ENCODE data around the gene CCNB1. TPM values are rescaled to one million over a fixed set of nuclear protein-coding genes. Genes with fewer than 3 reads are reported as not detected.
"Not testable (repeated sequence)": the region's sequence is repeated elsewhere in the genome, so short reads cannot be mapped to it uniquely, and the experiment has no call there.

The CCNB1 gene
- total RNA-seq, result 2.1 TPM
- long read RNA-seq, transcript CCNB1-201 (9 exons, 2,169 nt), result major isoform, 7 of 7 reads
- long read RNA-seq, partial matches to known transcripts, result 0 of 7 reads
- long read RNA-seq, other reads (novel, unspliced or antisense), result 0 of 7 reads

DNA sequence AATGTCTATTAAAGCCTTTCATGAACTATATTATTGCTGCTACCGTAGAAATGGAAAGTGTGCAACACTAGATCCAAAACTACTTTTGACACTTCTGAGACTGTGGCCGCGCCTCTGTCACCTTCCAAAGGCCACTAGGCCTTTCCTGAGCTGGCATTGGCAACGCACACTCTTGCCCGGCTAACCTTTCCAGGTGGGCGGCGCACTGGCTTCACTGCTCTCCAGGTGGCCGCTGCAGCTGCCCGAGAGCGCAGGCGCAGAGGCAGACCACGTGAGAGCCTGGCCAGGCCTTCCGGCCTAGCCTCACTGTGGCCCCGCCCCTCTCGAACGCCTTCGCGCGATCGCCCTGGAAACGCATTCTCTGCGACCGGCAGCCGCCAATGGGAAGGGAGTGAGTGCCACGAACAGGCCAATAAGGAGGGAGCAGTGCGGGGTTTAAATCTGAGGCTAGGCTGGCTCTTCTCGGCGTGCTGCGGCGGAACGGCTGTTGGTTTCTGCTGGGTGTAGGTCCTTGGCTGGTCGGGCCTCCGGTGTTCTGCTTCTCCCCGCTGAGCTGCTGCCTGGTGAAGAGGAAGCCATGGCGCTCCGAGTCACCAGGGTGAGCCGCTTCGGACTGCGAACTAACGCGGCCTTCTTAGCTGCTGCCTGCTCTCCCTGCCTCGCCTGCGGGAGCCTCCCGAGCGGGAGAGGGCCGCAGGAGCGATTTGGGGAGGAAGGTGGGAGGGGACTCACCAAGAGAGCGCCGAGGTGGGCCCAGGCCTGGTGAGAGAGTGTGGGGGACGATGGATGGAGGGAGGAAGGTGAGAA lies at the start of gene CCNB1:
Gene CCNB1, plus strand, starts transcription at position 465 of the 807 bp plus-strand sequence. Its CDS starts 113 bp downstream, at position 578.
- intact Hi-C loops (cut with DNase I), result loop anchor here (5.0 kb wide), 2 partner anchors 65 to 75 kb away; partner anchors contain the start of genes CDK7 and SLC30A5

DNA sequence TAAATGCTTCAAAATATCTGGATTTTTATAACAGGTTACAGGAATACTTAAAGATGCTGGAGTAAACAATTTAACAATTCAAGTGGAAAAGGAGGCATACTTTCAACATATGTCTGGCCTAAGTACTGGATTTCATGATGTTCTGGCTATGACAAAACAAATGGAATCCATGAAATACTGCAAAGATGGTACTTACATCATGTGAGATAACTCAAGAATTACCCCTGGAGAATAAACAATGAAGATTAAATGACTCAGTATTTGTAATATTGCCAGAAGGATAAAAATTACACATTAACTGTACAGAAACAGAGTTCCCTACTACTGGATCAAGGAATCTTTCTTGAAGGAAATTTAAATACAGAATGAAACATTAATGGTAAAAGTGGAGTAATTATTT lies 37.5 kb upstream of the CCNB1 start:
- intact Hi-C loops (cut with DNase I), result no loop called here
- no peak for DNase-seq (ENCODE audit: low spot score)

More for the DNA sequence above, at the start of gene CCNB1:
- peak; percentile 99 for DNase-seq (ENCODE audit: low spot score)

GRCh38 chr5:69130241-69130640 lies 36.7 kb upstream of the CCNB1 start:
- no peak for DNase-seq (ENCODE audit: low spot score)
- intact Hi-C loops (cut with DNase I), result no loop called here

GRCh38 chr5:69131304-69131703 lies 35.6 kb upstream of the CCNB1 start:
- intact Hi-C loops (cut with DNase I), result no loop called here

DNA sequence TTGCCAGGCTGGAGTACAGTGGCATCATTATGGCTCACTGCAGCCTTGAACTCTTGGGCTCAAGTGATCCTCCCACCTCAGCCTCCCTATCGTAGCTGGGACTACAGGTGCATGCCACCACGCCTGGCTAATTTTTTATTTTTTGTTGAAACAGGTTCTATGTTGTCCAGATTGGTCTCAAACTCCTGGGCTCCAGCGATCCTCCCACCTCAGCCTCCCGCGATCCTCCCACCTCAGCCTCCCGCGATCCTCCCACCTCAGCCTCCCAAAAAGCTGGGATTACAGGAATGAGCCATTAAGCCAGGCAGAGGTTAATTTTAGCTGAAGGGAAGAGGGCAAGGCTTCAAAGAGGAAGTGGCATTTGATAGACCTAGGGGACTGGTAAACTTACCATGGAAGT lies 32.8 kb upstream of the CCNB1 start:
- intact Hi-C loops (cut with DNase I), result no loop called here
- DNase-seq (ENCODE audit: low spot score), result no peak

More at GRCh38 chr5:69131304-69131703, 35.6 kb upstream of the CCNB1 start:
- DNase-seq (ENCODE audit: low spot score), result no peak

DNA sequence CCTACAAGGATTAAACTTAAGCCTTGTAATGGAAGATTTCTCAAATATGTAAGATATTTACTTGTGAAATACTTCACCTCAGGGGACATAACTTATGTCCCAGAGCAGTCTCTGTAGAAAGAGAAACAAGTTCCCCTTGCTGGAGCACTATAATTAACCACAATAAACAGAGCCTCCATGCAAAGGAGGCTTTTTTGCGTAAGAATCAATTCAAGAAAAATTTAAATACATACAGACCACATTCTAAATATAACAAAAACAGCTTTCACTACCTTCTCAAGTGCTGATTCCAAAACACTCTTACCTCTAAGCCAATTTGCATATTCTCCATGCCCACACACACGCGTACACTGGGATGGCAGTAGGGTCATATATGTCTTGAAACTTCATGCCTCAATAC lies 30.7 kb upstream of the CCNB1 start:
- intact Hi-C loops (cut with DNase I), result no loop called here
- DNase-seq (ENCODE audit: low spot score), result no peak

DNA sequence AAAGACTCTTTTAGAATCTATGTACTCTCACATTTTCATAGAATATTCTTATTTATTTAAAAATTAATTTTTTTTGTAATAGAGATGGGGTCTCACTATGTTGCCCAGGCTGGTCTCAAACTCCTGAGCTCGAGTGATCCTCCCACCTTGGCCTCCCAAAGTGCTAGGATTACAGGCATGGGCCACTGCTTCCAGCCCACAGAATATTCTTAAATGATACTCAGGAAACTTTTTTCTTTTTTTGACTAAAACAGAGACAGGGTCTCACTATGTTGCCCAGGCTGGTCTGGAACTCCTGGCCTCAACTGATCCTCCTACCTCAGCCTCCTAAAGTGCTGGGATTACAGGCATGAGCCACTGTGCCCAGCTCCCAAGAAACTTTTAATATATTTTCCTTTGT lies 29.7 kb upstream of the CCNB1 start:
- intact Hi-C loops (cut with DNase I); DNase-seq (ENCODE audit: low spot score): not testable (repeated sequence)

GRCh38 chr5:69137807-69138206 lies 29.1 kb upstream of the CCNB1 start:
- intact Hi-C loops (cut with DNase I), result no loop called here
- DNase-seq (ENCODE audit: low spot score), result no peak

DNA sequence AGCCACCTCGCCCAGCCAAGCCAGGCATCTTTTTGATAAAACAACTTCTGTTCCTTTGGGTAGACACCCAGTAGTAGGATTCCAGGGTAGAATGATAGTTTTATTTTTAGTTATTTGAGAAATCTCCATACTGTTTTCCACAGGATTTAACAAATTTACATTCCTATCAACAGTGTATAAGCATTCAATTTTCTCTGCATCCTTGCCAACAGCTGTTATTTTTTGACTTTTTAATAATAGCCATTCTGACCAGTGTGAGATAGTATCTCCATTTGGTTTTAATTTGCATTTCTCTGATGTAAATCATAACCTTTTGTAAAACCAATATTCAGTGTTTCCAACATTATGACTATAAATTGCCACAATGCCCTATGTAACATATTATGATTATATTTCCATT lies 28.2 kb upstream of the CCNB1 start:
- DNase-seq (ENCODE audit: low spot score), result no peak
- intact Hi-C loops (cut with DNase I), result no loop called here

GRCh38 chr5:69140239-69140638 lies 26.7 kb upstream of the CCNB1 start:
- intact Hi-C loops (cut with DNase I); DNase-seq (ENCODE audit: low spot score): not testable (repeated sequence)

DNA sequence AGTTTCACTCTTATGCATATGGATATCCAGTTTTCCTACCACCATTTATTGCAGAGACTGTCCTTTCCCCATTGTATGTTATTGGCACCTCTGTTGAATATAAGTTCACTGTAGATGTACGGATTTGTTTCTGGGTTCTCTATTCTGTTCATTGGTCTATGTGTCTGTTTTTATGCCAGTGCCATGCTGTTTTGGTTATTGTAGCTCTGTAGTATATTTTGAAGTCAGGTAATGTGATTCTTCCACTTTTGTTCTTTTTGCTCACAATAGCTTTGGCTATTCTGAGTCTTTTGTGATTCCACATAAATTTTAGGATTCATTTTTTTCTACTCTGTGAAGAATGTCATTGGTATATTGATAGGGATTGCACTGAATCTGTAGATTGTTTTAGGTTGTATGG lies 26.1 kb upstream of the CCNB1 start:
- intact Hi-C loops (cut with DNase I), result no loop called here
- DNase-seq (ENCODE audit: low spot score), result no peak

- intact Hi-C loops (cut with DNase I); DNase-seq (ENCODE audit: low spot score): not testable (repeated sequence)
These were observed 18.4 kb upstream of the CCNB1 start for GRCh38 chr5:69148576-69148975.

GRCh38 chr5:69148981-69149675 lies 17.8 kb upstream of the CCNB1 start:
- DNase-seq (ENCODE audit: low spot score), result no peak

DNA sequence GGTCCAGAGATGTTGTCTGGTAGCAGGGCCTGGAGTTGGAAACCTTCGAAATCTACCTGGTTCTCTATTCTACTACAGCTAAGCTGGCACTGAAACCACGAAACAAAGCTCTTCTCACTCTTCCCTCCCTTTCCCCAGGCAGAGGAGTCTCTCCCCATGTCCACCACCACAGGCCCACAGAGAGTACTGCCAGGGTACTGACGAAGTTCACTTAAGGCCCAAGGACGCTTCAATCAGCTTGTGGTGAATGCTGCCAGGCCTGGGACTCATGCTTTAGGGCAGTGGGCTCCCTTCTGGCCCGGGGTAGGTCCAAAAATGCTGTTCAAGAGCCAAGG lies 17.3 kb upstream of the CCNB1 start:
- no peak for DNase-seq (ENCODE audit: low spot score)
- intact Hi-C loops (cut with DNase I), result no loop called here

More at GRCh38 chr5:69148981-69149675, 17.8 kb upstream of the CCNB1 start:
- intact Hi-C loops (cut with DNase I), result no loop called here

DNA sequence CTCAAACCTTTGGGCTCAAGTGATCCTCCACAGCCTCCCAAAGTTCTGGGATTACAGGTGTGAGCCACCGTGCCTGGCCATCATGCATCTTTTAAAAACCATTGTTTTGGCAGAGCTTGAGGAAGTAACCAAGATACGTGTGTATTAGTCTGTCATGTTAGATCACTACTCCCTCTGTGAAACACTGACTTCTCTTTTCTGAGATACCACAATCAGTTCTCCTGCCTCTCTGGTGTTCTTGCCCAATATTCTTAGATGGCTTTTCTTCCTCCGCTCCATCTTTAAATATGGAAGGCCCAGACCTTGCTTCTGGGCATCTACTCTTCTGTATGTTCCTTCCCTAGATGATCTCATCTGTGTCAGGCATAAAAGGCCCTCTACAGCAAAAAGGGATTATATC lies 14.2 kb upstream of the CCNB1 start:
- intact Hi-C loops (cut with DNase I), result no loop called here
- no peak for DNase-seq (ENCODE audit: low spot score)

GRCh38 chr5:69156456-69156855 lies 10.5 kb upstream of the CCNB1 start:
- no peak for DNase-seq (ENCODE audit: low spot score)
- intact Hi-C loops (cut with DNase I), result no loop called here

- intact Hi-C loops (cut with DNase I), result no loop called here
- DNase-seq (ENCODE audit: low spot score), result no peak
These were observed 8.9 kb upstream of the CCNB1 start for GRCh38 chr5:69158039-69158438.

DNA sequence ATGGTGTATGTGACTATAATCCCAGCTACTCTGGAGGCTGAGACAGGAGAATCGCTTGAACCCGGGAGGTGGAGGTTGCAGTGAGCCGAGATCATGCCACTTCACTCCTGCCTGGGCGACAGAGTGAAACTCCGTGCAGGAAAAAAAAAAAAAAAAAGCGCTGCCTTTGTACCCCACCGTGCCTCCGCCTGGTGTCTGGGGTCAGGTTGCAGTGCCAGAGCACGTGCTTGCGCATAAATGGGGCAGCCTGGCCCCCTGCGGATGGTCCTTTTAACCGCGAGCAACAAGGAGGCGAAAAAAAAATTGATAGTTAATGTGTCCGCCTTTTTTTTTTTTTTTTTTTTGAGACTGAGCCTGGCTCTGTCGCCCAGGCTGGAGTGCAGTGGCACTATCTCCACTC lies 6.3 kb upstream of the CCNB1 start:
- no peak for DNase-seq (ENCODE audit: low spot score)
- intact Hi-C loops (cut with DNase I), result no loop called here

DNA sequence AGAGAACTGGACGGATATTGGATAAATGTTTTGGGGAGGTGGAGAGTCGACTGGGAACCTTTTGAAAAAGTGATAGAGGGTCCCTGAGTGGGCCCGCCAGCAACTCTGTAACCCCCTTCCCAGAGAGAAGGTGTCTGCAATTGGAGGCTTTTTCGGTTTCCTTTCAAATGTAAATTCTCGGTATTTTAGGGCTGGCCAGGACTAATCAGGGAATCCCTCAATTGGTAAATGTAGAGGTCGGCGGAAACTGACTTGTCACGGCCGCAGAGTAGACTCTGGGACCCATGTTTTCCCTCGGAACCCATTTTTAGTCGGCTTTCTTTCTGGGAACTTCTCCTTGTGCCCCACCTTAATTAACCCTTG lies 524 bp downstream of the CCNB1 start:
- DNase-seq (ENCODE audit: low spot score), result no peak
- intact Hi-C loops (cut with DNase I), result loop anchor here (5.0 kb wide), 2 partner anchors 65 to 75 kb away; partner anchors contain the start of genes CDK7 and SLC30A5

DNA sequence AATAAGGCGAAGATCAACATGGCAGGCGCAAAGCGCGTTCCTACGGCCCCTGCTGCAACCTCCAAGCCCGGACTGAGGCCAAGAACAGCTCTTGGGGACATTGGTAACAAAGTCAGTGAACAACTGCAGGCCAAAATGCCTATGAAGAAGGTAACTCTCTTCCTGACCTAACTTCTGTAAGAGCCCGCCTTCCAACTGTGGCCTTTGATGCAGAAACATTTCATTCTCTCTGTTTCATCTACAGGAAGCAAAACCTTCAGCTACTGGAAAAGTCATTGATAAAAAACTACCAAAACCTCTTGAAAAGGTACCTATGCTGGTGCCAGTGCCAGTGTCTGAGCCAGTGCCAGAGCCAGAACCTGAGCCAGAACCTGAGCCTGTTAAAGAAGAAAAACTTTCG lies 979 bp downstream of the CCNB1 start:
- intact Hi-C loops (cut with DNase I), result loop anchor here (5.0 kb wide), 2 partner anchors 64 to 76 kb away; partner anchors contain the start of genes CDK7 and SLC30A5
- DNase-seq (ENCODE audit: low spot score), result no peak

- intact Hi-C loops (cut with DNase I), result no loop called here
- DNase-seq (ENCODE audit: low spot score), result no peak
These were observed 3.5 kb downstream of the CCNB1 start for GRCh38 chr5:69170495-69170894.

Data from cardiac septum (tissue), 1 donor.